Measurements from ENCODE around the gene IMMT. TPM values are rescaled to one million over a fixed set of nuclear protein-coding genes. Genes with fewer than 3 reads are reported as not detected.

The IMMT gene
- total and polyA plus RNA-seq, 2 of the 8 experiments (the other 6 are each of a cell fraction or from before 2014, with no cell fraction given) = 37.7 to 103 TPM

DNA sequence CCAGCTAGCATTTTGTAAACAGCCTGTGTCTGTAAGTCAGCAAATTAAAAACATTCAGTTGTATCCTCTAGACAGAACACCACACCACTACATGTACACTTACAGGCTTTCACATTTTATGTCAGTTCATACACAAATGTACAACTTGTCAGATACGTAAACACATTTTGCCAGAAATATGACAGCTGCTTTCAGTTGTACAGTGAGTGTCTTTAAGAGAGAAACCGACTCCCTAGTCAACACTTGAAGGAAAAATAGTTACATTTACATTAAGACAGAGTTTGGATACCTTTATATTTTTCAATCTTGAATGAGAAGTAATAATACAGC is 19.2 kb upstream of the IMMT start:
- CTCF ChIA-PET (ENCODE audit: partially characterized antibody) = interaction anchor here (1.0 to 3.3 kb wide), 8 partner anchors 10 to 182 kb away, joined by 3 to 14 read pairs (median 4); no protein-coding TSS in a partner anchor
- Histone ChIP-seq H2BK12ac (ENCODE audit: low read depth, low read length) (no peak overlapping the region), H3K27me3 (replicated peaks in 1 of 4; ENCODE audit: control insufficient read depth in 3 of 4, extremely low read depth in 1 of 4, insufficient read depth in 3 of 4, low read length in 3 of 4) (peaks cover 0 to 1% (median 0%) of the 10 kb centered on the region in 4 experiments; a peak in 1 of 7 replicates), H2AK5ac (ENCODE audit: low read depth, low read length) (no peak overlapping the region), H2BK20ac (ENCODE audit: low read length) (no peak overlapping the region), H3K9ac (replicated peaks in 1 of 4; ENCODE audit: extremely low read depth in 1 of 4, low read depth in 3 of 4, low read length in 3 of 4) (no peak overlapping the region), H3K4ac (replicated peaks; ENCODE audit: insufficient read length, low read depth, low read length) (no peak overlapping the region), H4K20me1 (replicated peaks in 1 of 2; ENCODE audit: control insufficient read depth in 1 of 2, insufficient read depth in 2 of 2, low read length in 2 of 2) (no peaks in the 10 kb centered on the region), H2AFZ (ENCODE audit: low read length) (no peak overlapping the region), H3K18ac (ENCODE audit: extremely low read depth, low read length) (no peak overlapping the region), H2BK5ac (ENCODE audit: low read depth, low read length) (no peak overlapping the region), H3K36me3 (ENCODE audit: control insufficient read depth in 2 of 4, insufficient read depth in 4 of 4, low read length in 3 of 4) (peaks cover 10 to 44% (median 28%) of the 10 kb centered on the region in 4 experiments), H3K79me2 (ENCODE audit: control insufficient read depth in 1 of 2, insufficient read depth in 2 of 2, low read length in 2 of 2) (no peaks in the 10 kb centered on the region), H4K91ac (replicated peaks; ENCODE audit: insufficient read length, low read length) (no peak overlapping the region), H3K56ac (replicated peaks; ENCODE audit: insufficient read length, low read depth, low read length) (no peak overlapping the region), H3K79me1 (ENCODE audit: low read depth, low read length) (no peaks in the 10 kb centered on the region), H3K23me2 (ENCODE audit: low read depth, low read length) (no peaks in the 10 kb centered on the region), H3K14ac (ENCODE audit: insufficient read length) (no peak overlapping the region), H3K27ac (ENCODE audit: low read depth, low read length) (no peak overlapping the region), H3K4me2 (ENCODE audit: insufficient read depth in 1 of 2, low read depth in 2 of 2, low read length in 2 of 2) (no peak overlapping the region), H2BK15ac (ENCODE audit: low read length) (no peak overlapping the region), H3K9me3 (ENCODE audit: insufficient read depth in 2 of 2, low read depth in 1 of 2, low read length in 1 of 2) (no peaks in the 10 kb centered on the region), H2BK120ac (replicated peaks; ENCODE audit: low read depth, low read length) (no peak overlapping the region), H3K4me1 (replicated peaks in 1 of 4; ENCODE audit: control insufficient read depth in 3 of 4, insufficient read depth in 4 of 4, low read length in 3 of 4) (no peaks in the 10 kb centered on the region), H3K23ac (ENCODE audit: insufficient read length) (no peak overlapping the region), H3K4me3 (ENCODE audit: extremely low read depth in 1 of 4, insufficient read depth in 2 of 4, low read depth in 3 of 4, low read length in 4 of 4) (no peak overlapping the region), H4K8ac (ENCODE audit: extremely low read depth, insufficient read depth, low read length) (no peak overlapping the region), H4K5ac (ENCODE audit: insufficient read length, low read depth, low read length) (no peak overlapping the region)
- FAIRE-seq (no peak), DNase-seq (ENCODE audit: low read depth in 1 of 2, low spot score in 2 of 2) (no peak)
- POLR2A ChIA-PET (ENCODE audit: partially characterized antibody) = interaction anchor here (1.4 to 1.6 kb wide), 3 partner anchors 14 to 90 kb away, joined by 3 to 4 read pairs (median 3); partner anchors contain the start of gene MRPL35
- 82% methylated on average over 2 of the region's 2 CpGs; no CpG with 5 or more reads in 1 of the 2 experiments for WGBS, 2 experiments (ENCODE audit: extremely low coverage in 1 of 2, insufficient coverage in 1 of 2, insufficient read length in 1 of 2, insufficient replicate concordance in 2 of 2, low coverage in 1 of 2, low lambda C conversion rate in 2 of 2, missing lambda C conversion rate in 1 of 2)
- no peak for TF ChIP-seq EZH2 (IDR thresholded peaks at IDR 0.05; ENCODE audit: low read depth, low read length, severe bottlenecking)
- no peak for TF ChIP-seq POLR2AphosphoS5 (IDR thresholded peaks at IDR 0.05; ENCODE audit: low read depth, low read length)
- TF ChIP-seq, protein P1, sequence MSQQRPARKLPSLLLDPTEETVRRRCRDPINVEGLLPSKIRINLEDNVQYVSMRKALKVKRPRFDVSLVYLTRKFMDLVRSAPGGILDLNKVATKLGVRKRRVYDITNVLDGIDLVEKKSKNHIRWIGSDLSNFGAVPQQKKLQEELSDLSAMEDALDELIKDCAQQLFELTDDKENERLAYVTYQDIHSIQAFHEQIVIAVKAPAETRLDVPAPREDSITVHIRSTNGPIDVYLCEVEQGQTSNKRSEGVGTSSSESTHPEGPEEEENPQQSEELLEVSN (IDR thresholded peaks at IDR 0.05) = no peak
- no peak for TF ChIP-seq SP4 (IDR thresholded peaks at IDR 0.05; ENCODE audit: low read length)
- TF ChIP-seq, protein P2, sequence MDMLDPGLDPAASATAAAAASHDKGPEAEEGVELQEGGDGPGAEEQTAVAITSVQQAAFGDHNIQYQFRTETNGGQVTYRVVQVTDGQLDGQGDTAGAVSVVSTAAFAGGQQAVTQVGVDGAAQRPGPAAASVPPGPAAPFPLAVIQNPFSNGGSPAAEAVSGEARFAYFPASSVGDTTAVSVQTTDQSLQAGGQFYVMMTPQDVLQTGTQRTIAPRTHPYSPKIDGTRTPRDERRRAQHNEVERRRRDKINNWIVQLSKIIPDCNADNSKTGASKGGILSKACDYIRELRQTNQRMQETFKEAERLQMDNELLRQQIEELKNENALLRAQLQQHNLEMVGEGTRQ (IDR thresholded peaks at IDR 0.05; ENCODE audit: low read length) = no peak
- no peak for TF ChIP-seq SRF (IDR thresholded peaks at IDR 0.05; ENCODE audit: low read depth, low read length)
- no peak for TF ChIP-seq CBX5 (IDR thresholded peaks at IDR 0.05; ENCODE audit: low read depth, low read length)
- no peak for TF ChIP-seq FOSL1 (IDR thresholded peaks at IDR 0.05; ENCODE audit: insufficient read depth, low read depth, low read length)
- TF ChIP-seq RNF2 (IDR thresholded peaks at IDR 0.05; ENCODE audit: borderline replicate concordance, low read depth, low read length, missing control alignments, poor library complexity, severe bottlenecking) = no peak
- no peak for TF ChIP-seq ASH2L (IDR thresholded peaks at IDR 0.05; ENCODE audit: low read length)
- no peak for TF ChIP-seq SP2 (IDR thresholded peaks at IDR 0.05; ENCODE audit: low read length)
- no peak for TF ChIP-seq TAF1 (IDR thresholded peaks at IDR 0.05; ENCODE audit: low read depth, low read length)

Measured in H1 (cell line).